GM23248 (cell line): Measurements from ENCODE around the gene TRIM25.

ENCODE experiments used
- EZH2 ChIP-seq: fragments of 200-600 bp; sonication (generic); IDR thresholded peaks from 2 replicates; pipeline ENCODE4 v1.6.1; 2018; ENCODE audit warnings: antibody characterized with exemption, mild to moderate bottlenecking; ENCODE audit not compliant: insufficient read depth, poor library complexity, severe bottlenecking
- EZH2phosphoT487 ChIP-seq: fragments of 200-600 bp; sonication (generic); IDR thresholded peaks from 2 replicates; pipeline ENCODE4 v1.6.1; 2018; ENCODE audit warnings: antibody characterized with exemption, moderate library complexity, mild to moderate bottlenecking, low read depth; ENCODE audit not compliant: insufficient read depth

- no peak for TF ChIP-seq EZH2
- TF ChIP-seq EZH2phosphoT487: no peak
Observed at GRCh38 chr17:56884483-56885311, 29.2 kb downstream of the TRIM25 start.
